ENCODE results near the gene SLC35F3. TPM values are rescaled to one million over a fixed set of nuclear protein-coding genes. Genes with fewer than 3 reads are reported as not detected.

The SLC35F3 gene
- total and polyA plus RNA-seq, 2 experiments from 2014 or later = 0.80 to 1.3 TPM

- H3K4me1 ChIP-seq (ENCODE audit: insufficient read depth) = no peaks in the 10 kb centered on the region
- H3K27ac ChIP-seq = no peak overlapping the region
- H3K27me3 ChIP-seq = peaks cover 8% of the 10 kb centered on the region
- H3K36me3 ChIP-seq (replicated peaks; ENCODE audit: insufficient read depth, low read depth) = no peaks in the 10 kb centered on the region
- TF ChIP-seq CTCF (IDR thresholded peaks at IDR 0.05; ENCODE audit: poor library complexity) (no peak), EZH2 (IDR thresholded peaks at IDR 0.05; ENCODE audit: borderline replicate concordance) (no peak), EZH2phosphoT487 (IDR thresholded peaks at IDR 0.05; ENCODE audit: low read depth, severe bottlenecking, unreplicated experiment) (no peak)
- H3K4me2 ChIP-seq = no peak overlapping the region
- no peaks in the 10 kb centered on the region for H3K9me2 ChIP-seq (replicated peaks; ENCODE audit: insufficient read depth)
- no peaks in the 10 kb centered on the region for H4K20me1 ChIP-seq (ENCODE audit: insufficient read depth, poor library complexity, severe bottlenecking)
- H2AFZ ChIP-seq = no peak overlapping the region
- 88% methylated on average over 6 of the region's 6 CpGs for WGBS (ENCODE audit: low lambda C conversion rate, missing lambda C conversion rate)
- no peaks in the 10 kb centered on the region for H3K9me3 ChIP-seq (ENCODE audit: low read depth)
- no peaks in the 10 kb centered on the region for H3K79me2 ChIP-seq
- H3K4me3 ChIP-seq = no peak overlapping the region
- no peak for DNase-seq (ENCODE audit: low spot score)
Observed at GRCh38 chr1:234139966-234140365, 235.5 kb downstream of the SLC35F3 start.

DNA sequence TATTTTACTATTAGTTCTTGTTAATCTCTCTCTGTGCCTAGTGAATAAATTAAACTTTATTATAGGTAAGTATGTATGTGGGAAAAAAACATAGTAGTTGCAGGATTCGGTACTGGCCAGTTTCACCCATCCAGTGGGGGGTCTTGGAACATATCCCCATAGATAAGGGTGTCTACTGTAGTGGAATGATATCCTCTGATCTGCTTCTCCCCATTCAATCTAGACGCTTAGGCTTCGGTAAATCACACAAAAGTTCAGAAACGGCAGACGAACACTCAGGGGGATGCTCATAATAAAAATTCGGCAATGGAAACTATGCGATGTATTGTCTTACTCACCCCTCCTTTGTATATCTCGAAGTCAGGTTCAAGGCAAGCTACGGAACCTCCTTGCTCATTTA is 235.9 kb downstream of the SLC35F3 start:
- H3K4me3 ChIP-seq = no peak overlapping the region
- no peaks in the 10 kb centered on the region for H3K79me2 ChIP-seq
- H2AFZ ChIP-seq = no peak overlapping the region
- no peak overlapping the region for H3K27ac ChIP-seq
- H3K36me3 ChIP-seq (replicated peaks; ENCODE audit: insufficient read depth, low read depth) = no peaks in the 10 kb centered on the region
- TF ChIP-seq EZH2 (IDR thresholded peaks at IDR 0.05; ENCODE audit: borderline replicate concordance) = no peak
- TF ChIP-seq EZH2phosphoT487 (IDR thresholded peaks at IDR 0.05; ENCODE audit: low read depth, severe bottlenecking, unreplicated experiment) = no peak
- no peak for TF ChIP-seq CTCF (IDR thresholded peaks at IDR 0.05; ENCODE audit: poor library complexity)
- no peak for DNase-seq (ENCODE audit: low spot score)
- H3K9me2 ChIP-seq (replicated peaks; ENCODE audit: insufficient read depth) = no peaks in the 10 kb centered on the region
- no peak overlapping the region for H3K4me2 ChIP-seq
- H3K4me1 ChIP-seq (ENCODE audit: insufficient read depth) = no peaks in the 10 kb centered on the region
- H3K27me3 ChIP-seq = peaks cover 8% of the 10 kb centered on the region
- no peaks in the 10 kb centered on the region for H4K20me1 ChIP-seq (ENCODE audit: insufficient read depth, poor library complexity, severe bottlenecking)
- no peaks in the 10 kb centered on the region for H3K9me3 ChIP-seq (ENCODE audit: low read depth)
- 94% methylated on average over 9 of the region's 9 CpGs for WGBS (ENCODE audit: low lambda C conversion rate, missing lambda C conversion rate)

DNA sequence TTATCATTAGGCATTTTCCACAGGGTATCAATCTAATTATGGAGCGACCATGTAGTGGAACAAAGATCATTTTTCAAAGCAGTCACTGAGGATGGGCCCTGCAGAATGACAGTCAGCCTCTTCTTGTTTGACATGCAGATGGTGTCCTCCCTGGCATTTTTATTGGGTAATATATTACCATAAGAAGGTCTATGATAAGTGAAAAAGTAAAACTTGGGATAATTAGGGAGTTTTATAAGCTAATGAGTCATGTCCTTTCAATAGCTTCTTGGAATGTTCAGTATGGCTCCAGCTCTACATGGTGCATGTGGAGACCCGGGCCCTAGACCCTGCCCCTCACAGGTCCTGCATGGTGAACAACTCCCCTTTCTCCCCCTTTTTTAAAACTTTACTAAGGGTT is 236.5 kb downstream of the SLC35F3 start:
- 93% methylated on average over 2 of the region's 2 CpGs for WGBS (ENCODE audit: low lambda C conversion rate, missing lambda C conversion rate)
- Histone ChIP-seq H3K9me3 (ENCODE audit: low read depth) (no peaks in the 10 kb centered on the region), H3K9me2 (replicated peaks; ENCODE audit: insufficient read depth) (no peaks in the 10 kb centered on the region), H2AFZ (no peak overlapping the region), H3K4me3 (no peak overlapping the region), H3K36me3 (replicated peaks; ENCODE audit: insufficient read depth, low read depth) (no peaks in the 10 kb centered on the region), H3K79me2 (no peaks in the 10 kb centered on the region), H3K4me1 (ENCODE audit: insufficient read depth) (no peaks in the 10 kb centered on the region), H4K20me1 (ENCODE audit: insufficient read depth, poor library complexity, severe bottlenecking) (no peaks in the 10 kb centered on the region), H3K27me3 (peaks cover 8% of the 10 kb centered on the region), H3K4me2 (no peak overlapping the region), H3K27ac (no peak overlapping the region)
- TF ChIP-seq CTCF (IDR thresholded peaks at IDR 0.05; ENCODE audit: poor library complexity) = no peak
- no peak for TF ChIP-seq EZH2 (IDR thresholded peaks at IDR 0.05; ENCODE audit: borderline replicate concordance)
- no peak for TF ChIP-seq EZH2phosphoT487 (IDR thresholded peaks at IDR 0.05; ENCODE audit: low read depth, severe bottlenecking, unreplicated experiment)
- no peak for DNase-seq (ENCODE audit: low spot score)

DNA sequence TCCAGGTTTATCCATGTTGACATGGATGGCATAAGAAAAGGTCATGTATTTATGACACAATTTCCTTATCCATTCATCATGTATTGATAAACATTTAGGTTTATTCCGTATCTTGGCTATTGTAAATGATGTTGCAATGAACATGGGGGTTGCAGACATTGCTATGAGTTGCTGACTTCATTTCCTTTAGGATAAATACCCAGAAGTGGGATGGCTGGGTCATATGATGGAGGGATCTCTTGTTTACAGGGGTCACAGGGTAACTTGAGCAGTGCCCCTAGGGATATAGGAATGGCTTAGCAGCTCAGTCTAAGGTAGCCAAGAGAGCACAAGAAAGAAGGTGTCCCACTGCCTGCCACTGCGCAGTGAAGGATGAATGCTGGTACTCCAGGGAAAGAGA is 239.2 kb downstream of the SLC35F3 start:
- no peak overlapping the region for H3K27ac ChIP-seq
- TF ChIP-seq CTCF (IDR thresholded peaks at IDR 0.05; ENCODE audit: poor library complexity) (no peak), EZH2 (IDR thresholded peaks at IDR 0.05; ENCODE audit: borderline replicate concordance) (no peak)
- no peak for DNase-seq (ENCODE audit: low spot score)
- no peaks in the 10 kb centered on the region for H3K79me2 ChIP-seq
- no peaks in the 10 kb centered on the region for H3K9me2 ChIP-seq (replicated peaks; ENCODE audit: insufficient read depth)
- WGBS (ENCODE audit: low lambda C conversion rate, missing lambda C conversion rate) = 87% methylated on average over 2 of the region's 2 CpGs
- H3K4me2 ChIP-seq = no peak overlapping the region
- no peaks in the 10 kb centered on the region for H3K4me1 ChIP-seq (ENCODE audit: insufficient read depth)
- H2AFZ ChIP-seq = no peak overlapping the region
- no peaks in the 10 kb centered on the region for H3K36me3 ChIP-seq (replicated peaks; ENCODE audit: insufficient read depth, low read depth)
- no peaks in the 10 kb centered on the region for H3K9me3 ChIP-seq (ENCODE audit: low read depth)
- no peak overlapping the region for H3K4me3 ChIP-seq
- H4K20me1 ChIP-seq (ENCODE audit: insufficient read depth, poor library complexity, severe bottlenecking) = no peaks in the 10 kb centered on the region
- no peaks in the 10 kb centered on the region for H3K27me3 ChIP-seq
